NK-92 (cell line): ENCODE results near the gene ZDHHC14.

ENCODE experiments used
- DNase-seq: peaks from one replicate; lab custom pipeline; 2025; ENCODE audit not compliant: unreplicated experiment; lab: John Stamatoyannopoulos, UW

Gene ZDHHC14

DNA sequence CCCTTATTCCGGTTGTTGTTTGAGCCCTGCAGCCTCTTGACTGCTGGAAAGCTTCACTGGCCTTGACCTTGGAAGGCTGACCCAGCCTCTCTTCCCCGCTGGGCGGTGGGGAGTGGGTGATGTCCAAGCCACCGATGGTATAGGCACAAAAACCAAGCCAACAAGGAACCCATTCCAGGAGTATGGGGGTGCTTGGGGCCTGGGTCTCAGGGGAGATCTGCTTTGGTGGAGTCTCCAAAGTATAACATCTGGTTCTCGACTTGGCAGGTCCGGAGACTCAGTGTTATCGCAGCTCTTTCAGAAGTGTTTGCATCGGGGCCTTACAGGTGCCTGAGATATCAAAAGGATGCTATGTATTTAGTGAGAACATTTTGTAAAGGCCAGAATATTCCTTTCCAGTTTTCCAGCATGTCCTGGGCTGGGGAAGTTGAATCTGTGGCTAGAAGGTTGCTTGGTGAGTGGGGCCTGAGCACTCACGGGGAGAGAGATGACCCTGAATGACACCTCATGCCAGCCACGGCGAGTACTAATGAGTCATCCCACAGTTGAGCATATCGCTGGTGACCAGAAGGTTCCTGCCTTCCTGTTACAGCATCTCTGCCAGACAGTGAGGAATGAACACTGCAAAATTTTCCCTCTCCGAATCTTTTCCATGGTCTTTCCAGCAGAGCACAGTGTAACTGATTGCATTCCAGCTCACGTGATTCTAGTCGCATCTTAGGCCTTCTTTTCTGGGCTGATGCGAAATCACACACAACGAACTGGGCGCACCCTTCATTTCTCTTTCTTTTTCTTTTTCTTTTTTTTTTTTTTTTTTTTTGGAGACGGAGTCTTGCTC lies 133.9 kb downstream of the ZDHHC14 start:
- DNase-seq = no peak

DNA sequence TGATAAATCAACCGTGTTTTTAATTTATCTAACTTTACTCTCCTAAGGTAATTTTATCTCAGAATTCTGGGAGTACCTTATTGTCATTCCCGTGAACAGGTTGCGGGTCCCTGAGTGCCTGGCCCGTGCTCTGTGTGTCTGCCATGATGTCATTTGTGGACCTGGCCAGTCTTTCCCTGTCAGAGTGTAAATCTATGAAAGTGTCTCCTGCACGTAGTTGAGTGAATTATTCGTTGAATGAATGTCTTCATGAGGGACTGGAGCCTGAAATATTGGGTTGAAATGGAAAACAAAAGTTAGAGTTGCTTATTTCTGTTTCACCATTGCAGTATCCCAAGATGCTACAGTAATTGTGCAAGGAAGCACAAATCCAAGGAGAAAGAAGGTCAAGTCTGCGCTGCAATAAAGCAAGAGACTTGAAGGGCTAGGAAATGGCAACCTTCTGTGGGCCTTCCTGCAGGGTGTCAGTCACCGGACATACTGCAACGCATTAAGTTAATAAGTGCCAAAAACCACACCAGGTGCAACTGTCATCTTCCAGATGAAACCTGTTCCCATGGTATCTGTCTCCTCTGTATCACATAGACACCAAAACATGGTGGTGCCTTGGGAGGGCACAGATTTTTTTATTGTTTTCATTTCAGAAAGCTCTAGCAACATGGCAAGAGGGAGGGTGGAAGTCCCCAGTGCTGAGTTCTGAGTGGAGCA lies 135.5 kb downstream of the ZDHHC14 start:
- no peak for DNase-seq

DNA sequence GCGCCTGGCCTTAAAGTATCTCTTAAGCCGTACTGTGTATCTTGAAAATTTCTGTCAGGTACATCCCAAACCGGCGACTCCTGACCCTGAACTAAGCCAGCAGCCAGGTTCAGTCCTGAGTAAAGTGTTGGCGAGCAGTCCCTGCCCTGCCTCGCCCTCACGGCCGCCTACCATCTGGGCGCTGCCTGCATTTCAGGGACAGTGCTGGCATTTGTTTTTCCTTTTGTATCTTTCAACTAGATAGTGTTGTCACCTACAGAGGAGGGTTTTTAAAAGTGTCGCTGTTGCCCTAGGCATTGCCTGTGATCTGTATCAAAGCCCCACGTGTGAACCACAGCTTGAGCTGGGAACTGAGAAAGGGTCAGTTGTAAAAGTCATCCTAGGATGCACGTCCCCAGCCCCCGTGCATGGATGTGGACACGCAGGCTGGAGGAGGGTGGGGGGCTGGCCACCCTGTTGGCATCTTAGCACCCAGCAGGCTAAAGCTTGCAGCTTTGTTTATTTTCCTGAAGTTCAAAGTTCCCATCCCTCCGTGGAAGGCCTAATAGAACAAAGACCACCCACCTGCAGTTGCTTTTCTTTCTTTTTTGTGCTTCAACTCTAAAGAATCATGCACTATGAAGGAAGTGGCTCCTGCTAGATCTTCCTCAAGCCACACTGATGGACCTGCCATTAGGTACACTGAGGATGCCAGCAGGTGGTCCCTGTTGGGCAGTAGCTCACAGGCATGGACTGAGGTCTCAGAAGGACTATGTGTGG lies 136.8 kb downstream of the ZDHHC14 start:
- no peak for DNase-seq

DNA sequence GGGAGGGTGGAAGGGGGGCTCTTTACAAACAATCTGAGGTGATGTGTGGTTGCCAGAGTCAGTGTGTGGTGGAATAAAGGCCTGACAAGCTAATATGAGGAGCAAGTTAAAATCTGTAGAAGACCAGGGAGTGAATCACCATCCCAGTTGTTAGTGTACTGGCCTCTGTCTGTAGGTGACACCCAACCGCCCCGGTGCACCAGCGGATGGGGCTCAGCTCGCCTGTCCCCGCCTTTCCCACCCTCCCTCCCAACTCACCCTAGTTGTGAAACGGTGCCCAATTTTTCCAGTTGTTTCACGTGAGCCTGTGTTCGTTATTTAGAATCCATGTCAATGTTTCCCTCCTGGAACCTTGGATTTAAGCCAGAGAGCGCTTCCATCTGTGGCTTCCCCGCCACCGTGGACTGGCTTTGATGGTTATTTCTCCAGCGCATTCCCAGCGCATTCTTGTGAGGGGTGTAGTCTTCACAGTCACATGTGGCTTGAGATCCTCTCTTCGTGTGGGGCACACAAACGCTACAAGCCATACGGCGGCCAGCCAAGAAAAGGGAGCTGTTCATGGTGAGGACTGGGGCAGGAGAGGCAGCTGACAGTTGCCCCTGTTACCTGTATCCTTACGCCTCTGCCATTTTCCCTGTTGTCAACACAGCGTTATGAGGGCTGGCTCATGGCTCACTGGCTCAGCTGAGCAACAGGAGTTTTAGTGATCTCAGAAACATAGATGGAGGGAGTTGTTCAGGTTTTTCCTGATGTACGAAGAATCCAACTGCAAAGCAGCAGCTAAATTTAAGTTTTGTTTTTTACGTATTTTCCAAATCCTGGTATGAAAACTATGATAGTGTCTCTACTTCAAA lies 137.6 kb downstream of the ZDHHC14 start:
- DNase-seq = no peak

DNA sequence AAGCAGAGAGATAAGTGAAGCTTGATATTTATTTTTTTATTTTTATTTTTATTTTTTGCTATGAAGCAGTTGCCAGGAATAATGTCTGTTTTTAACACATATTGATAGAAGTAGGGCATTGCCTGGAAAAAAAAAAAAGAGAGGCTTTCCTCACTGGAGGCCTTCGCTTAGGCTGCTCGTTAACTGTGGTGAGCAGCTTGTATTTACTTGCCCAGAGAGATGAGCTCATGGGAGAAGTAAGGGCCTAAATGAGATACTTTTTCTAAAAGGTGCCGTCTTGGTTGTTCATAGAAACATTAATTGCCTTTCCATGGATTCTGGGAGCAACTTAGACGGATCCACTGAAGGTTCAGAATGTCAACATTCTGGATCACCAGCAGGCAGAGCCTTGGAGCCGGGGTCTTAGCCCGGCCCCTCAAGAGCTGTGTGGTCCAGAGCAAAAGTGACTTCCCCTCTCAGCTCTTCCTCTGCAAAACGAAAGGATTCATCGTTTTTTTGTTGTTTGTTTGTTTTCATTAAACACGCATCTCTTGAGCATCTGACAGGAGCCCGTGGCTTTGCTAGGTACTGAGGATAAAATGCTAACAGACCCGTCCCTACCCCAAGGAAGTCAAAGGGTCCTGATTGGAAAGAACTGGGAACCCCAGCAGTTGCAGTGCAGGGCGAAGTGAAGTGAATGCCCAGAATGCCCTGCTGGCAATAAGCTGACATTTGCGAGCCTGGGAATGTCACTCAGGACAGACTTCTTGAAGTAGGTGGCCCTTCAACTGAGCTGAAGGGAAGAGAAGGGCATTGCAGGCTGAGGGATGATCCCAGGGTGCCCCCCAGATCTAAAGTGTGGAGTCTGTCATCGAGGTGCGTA lies 138.5 kb downstream of the ZDHHC14 start:
- DNase-seq = no peak

DNA sequence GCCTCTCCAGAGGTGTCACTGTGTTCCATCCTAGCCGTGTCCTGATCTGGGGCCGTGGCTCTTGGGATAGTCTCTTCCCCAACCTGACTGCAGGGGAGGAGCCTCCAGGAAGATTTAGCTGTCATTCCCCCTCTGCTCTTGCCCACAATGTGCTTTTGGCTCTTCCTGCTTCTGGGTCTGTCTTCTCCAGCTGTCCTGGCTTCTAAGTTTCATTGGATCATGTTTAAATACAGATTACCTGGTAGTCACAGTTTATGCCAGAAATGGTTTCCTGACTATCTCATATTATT lies 139.1 kb downstream of the ZDHHC14 start:
- DNase-seq = no peak

DNA sequence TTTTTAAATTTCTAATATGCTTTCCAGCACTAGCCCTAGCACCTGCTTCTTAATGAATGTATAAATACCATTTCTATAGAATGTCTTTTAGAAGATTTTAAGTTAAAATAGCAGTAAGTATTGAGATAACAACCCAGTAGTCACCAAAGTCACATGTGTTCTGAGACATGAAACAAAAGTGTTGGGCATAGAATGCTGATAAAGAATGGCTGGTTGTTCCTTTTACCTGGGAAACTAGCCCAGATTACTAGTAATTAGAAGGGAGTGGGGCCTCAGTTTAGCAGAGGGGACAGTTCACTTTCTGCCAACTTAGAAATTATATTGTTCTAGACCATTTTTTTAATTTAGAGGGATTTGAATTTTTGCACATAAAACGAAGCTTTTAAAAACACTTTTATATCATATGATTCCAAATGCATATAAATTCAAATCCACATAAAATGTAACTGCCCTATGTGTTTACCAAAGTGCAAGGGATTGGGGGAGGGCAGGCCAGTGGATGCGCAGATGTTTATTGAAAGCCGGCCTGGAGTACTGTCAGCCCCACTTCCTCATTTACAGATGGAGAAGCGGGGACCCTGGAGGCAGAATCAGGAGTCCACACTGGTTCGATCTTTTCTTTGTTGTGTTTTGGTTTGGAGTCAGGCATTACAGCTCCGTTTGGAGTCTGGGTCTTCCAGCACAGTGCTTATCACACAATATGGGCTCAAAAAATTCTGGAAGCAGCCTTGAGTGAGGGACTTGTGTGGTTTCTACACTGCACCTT lies 139.8 kb downstream of the ZDHHC14 start:
- no peak for DNase-seq

DNA sequence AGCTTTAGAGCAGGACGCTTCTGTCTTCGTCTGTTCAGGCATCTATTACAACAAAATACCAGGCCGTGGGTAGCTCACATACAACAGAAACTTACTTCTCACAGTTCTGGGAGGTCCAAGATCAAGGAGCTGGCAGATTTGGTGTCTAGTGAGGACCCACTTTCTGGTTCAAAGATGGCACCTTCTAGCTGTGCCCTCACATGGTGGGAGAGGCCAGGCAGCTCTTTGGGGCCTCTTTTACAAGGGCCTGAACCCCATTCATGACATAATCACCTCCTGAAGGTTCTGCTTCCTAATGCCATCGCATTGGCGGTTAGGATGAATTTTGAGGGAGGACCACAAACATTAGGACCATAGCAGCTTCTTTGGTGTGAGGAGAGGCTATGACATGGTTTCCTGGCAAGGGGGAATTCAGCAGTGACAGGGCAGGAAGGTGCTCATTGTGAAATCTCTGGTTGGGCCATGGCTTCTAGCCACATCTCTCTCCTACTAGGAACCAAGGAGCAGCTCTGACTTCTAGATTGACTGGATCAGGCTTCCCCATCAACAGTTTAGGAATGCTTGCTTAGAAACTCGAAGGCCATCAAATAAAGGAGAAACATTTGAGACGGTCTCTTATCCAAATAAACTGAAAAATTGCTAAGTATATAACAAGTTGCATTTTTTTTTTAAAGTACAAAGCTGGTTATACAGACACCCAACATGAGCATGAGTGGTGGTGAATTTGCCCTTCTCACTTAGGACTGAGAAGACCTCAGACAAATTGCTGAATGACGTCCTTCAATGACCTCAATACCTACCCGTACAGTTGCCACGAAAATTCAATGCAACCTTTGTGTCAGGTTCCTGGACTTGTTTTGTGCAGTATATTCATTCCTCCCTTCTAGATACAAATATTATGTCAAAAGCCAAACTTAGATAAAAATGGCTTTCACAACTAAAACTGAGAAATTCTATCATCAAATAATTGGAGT lies 140.7 kb downstream of the ZDHHC14 start:
- DNase-seq = no peak

DNA sequence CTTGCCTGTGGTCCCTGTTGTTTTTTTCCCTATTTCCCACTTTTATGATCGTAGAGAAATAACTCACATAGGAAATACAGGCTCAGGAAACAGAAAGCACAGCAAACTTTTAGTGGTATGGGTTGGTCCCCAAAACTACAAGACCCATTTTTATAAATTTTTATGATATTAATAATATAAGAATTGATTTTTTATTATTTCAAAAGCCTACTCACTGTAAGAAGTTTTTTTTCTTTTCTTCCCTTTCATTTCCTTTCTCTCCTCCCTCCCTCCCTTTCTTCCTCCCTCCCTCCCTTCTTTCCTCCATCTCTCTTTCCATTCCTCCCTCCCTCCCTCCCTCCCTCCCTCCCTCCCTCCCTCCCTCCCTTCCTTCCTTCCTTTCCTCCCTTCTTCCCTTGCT lies 141.5 kb downstream of the ZDHHC14 start:
- no peak for DNase-seq

DNA sequence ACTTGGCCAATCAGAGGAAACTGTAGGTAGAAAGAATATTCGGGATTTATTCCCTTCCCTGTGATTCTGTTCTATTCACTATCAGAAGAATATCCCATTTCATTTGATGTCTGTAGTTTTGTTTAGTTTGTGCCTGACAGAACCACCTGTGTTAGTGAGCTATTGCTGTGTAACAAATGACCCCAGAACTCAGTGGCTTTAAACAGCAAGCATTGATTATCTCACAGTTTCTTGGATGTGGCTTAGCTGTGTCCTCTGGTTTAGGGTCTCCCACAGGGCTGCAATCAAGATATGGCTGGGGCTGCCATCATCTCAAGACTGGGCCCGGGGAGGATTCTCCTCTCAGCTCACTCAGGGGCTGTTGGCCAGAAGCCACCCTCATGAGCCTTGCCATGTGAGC lies 143.7 kb downstream of the ZDHHC14 start:
- no peak for DNase-seq

DNA sequence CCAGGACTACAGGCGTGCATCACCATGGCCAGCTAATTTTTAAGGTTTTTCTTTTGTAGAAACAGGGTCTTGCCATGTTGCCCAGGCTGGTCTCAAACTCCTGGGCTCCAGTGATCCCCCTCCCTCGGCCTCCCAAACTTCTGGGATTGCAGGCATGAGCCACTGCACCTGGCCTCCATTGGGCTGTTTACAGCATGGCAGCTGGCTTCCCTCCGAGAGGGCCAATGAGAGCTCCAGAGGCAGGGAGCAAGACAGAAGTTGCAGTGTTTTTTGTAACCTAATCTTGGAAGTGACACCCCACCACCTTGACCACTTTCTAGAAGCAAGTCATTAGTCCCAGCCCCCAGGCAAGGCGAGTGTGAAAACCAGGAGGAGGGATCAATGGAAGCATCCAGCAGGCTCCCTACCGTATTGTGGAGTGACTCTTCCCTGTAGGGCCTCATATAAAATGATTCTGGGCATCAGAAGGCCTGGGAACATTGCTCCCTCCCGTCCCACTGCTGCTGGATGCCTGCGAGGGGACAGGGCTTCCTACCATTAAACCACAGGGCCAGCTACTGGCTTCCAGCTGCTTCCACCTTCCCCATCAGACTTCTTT lies 144.4 kb downstream of the ZDHHC14 start:
- DNase-seq = no peak

DNA sequence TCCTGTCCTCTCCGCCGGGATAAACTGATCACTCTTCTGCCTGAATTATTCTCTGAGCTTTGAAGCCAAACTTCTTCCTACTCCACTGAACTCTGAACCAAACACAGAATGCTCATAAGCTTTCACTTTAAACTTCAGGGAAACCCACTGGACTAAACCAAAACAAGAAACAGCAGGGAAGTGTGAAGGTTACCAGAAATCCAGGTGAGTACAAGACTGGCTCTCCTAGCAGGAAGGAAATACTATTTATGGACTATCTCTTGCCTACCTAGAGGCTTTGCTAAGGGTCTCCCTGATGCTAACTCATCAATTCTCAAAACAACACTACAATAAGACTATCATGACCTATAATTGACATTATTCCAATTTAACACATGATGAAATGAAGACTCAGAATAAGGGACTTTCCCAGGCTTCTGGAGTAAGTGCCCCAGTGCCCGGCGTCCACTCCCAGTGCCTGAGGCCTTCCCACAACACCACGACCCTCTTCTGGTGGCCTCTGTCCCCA lies 145.0 kb downstream of the ZDHHC14 start:
- DNase-seq = no peak

DNA sequence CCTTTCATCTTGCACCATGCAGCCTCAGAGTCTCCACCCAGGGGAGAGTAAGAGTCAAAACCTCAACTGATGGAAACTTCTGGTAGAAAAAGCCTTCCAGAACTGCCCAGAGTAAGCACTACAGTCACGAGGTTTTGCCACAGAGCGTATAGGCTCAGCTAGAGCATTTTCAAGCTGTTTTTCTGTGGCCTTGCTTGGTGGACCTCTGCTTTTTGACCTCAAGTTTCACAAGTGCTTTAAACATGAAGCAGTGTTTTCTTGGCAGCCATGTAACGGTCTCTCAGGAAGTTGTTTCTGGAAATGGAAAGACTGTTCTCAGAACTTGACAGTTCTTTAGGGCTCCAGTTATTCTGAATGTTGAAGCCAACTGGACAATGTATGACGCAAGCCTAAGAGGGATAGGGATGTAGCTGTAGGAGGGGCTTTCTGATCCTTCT lies 146.5 kb downstream of the ZDHHC14 start:
- DNase-seq = no peak

DNA sequence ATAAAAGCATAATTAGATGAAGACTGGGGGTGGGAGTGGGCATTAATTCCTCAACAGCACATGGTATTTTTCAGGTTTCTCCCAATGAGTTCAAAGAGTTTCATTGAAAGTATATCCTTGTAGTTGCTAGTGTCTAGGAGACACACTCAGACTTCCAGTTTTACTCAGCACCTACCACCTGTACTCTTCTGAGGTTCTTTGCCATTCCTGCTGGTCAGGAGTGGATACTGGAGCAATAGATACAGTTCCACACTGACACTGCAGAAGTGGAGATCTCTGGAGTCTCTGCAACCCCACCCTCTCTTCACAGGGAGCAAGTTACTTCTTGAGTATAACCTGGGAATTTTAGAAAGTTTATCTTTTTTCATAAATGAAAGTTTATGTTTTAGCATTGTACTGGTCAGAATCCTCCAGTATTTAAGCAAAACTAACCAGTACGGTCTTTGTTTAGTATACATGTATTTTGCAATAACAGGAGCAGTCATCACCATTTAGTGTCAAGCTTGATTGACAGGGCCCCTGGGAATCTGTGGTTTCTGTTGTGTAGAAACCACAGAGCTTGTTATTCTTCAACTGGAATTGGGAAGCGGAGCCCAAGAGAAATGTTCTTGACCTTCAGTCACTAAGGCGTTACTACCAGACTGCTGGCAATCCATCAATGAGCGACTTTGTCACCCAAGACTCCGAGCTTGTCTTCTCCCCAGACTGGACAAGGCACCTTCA lies 148.1 kb downstream of the ZDHHC14 start:
- DNase-seq = no peak

DNA sequence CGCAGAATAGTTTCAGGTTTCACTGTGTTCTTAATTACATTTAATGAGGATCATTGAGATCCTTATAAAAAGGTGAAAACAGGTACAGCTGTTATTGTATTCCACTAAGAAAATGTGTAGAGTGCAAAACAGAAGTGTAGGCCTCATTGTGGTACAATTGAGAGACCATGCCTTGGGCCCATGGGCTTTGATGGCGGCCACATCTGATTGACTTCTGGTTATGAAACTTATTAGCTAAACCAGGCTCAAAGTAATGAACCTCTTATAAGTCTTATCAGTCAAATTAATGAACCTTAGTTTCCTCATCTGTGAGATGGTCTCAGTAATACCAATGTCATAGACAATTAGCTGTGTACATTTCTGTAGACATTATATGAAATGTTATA lies 148.7 kb downstream of the ZDHHC14 start:
- no peak for DNase-seq

DNA sequence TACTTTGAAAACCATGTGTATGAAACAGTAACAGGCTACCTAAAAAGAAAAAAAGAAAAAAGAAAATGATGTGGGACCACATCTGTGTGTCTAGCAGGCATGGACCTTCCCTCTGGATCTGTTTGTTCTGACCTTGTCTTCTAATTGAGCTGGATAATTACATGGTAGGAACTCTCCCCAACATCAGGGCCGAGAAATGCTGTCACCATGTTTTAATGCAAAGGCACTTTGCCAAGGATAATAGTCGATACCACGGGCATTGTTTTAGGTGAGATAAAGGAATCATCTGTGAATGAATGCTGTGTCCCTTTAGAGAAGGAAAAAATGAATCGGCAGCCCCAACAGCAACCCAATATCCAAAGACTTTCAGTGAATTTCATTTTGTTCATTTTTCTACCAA lies 149.1 kb downstream of the ZDHHC14 start:
- no peak for DNase-seq

DNA sequence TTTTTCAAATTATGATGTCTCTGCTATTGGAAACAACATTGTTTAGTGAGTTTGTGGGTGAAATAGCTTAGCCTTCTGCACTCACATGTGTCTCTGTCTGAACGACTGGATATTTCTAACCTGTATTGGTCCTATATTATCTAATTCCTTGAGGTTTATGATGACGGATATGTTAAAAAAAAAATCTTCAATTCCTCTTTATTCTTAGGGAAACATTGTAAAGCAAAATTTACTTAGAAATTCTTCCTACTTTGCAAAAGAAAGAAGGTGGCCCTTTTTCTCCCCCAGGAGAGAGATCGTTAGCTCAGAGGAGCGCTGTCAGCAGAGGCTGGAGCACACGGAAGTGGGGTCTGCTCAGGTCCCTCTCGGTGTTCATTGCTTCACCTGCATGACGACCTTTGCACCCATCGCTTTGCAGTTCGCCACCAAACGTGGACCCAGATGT lies 149.8 kb downstream of the ZDHHC14 start:
- DNase-seq = no peak
